Ovary (tissue), 9 donors: ENCODE data around the gene LGR5. TPM values are rescaled to one million over a fixed set of nuclear protein-coding genes. Genes with fewer than 3 reads are reported as not detected.

Experiments
- DNase-seq, 5 donors: peaks; one replicate each; pipeline ENCODE4 v3.0.0-alpha.2; 2019 to 2020
- H3K27ac ChIP-seq, 2 donors: fragments of 200-600 bp; one replicate each; pipeline versions ENCODE4 v1.5.1 to v1.8.0; 2019 to 2022
- H3K27me3 ChIP-seq: fragments of 200-600 bp; one replicate; pipeline ENCODE4 v1.8.0; 2022
- H3K36me3 ChIP-seq: fragments of 200-600 bp; sonication (generic); one replicate; pipeline ENCODE4 v1.5.1; 2019
- H3K4me1 ChIP-seq: one replicate; pipeline ENCODE4 v1.8.1; 2013; ENCODE audit warnings: mild to moderate bottlenecking, moderate library complexity; ENCODE audit not compliant: insufficient read depth
- H3K4me3 ChIP-seq: fragments of 200-600 bp; sonication (generic); one replicate; pipeline ENCODE4 v1.5.1; 2017
- H3K9me3 ChIP-seq, 2 donors: fragments of 200-600 bp in 1 of 2; sonication (generic) in 1 of 2; one replicate each; pipeline versions ENCODE4 v1.5.1 to v1.8.1; 2013 to 2019; ENCODE audit warnings: mild to moderate bottlenecking in 1 of 2, moderate library complexity in 1 of 2
- CTCF ChIP-seq, 3 donors: fragments of 450-650 bp in 2 of 3; fragments of 200-600 bp in 1 of 3; IDR thresholded peaks; one replicate each; pipeline versions ENCODE4 v1.5.1 to v1.8.0; 2016 to 2022; ENCODE audit warnings: antibody characterized with exemption in 3 of 3, mild to moderate bottlenecking in 1 of 3
- EP300 ChIP-seq: sonication (generic); formaldehyde crosslinking; IDR thresholded peaks from one replicate; pipeline ENCODE4 v1.6.1; 2017; ENCODE audit warnings: antibody characterized with exemption
- POLR2A ChIP-seq: fragments of 450-650 bp; IDR thresholded peaks from one replicate; pipeline ENCODE4 v1.6.1; 2017; ENCODE audit warnings: antibody characterized with exemption, mild to moderate bottlenecking, moderate library complexity
- WGBS, 3 donors: extraction: QIAGEN DNeasy Blood & Tissue Kit in 1 of 3; methylation state at CpG; one replicate each; pipeline versions ENCODE4 v1.1.5 to v1.1.7; 2013 to 2017; 5-methylcytosine and 5-hydroxymethylcytosine counted together
- intact Hi-C, 4 donors: fragments of 100-400 bp; cut with DNase I; formaldehyde crosslinking; loops; one replicate each; pipeline versions ENCODE4 v1.11.0 to v1.15.1; 2022 to 2023
- polyA plus RNA-seq, 2 donors: library from polyadenylated mRNA; stranded (reverse); fragments of 200-250 nt in 1 of 2; fragments of 350-450 nt in 1 of 2; fragmentation: Illumina TruSeq in 1 of 2; extraction: RNeasy Lipid Tissue Mini Kit (QIAGEN cat#74804) in 1 of 2; gene quantifications; one replicate each; pipeline ENCODE4 v1.2.3, GENCODE V29; 2013 to 2014
- total RNA-seq, 7 donors: library from RNA; depleted of rRNA in 2 of 7; stranded (reverse); fragments of >200 nt in 2 of 7; fragmentation: NEBNext Ultra II Directional in 3 of 7; extraction: Animal tissue kit (Norgen Biotek cat#: 25700) in 3 of 7; gene quantifications; one replicate each; pipeline versions ENCODE4 v1.1.0 to v1.2.4, GENCODE V29; 2016 to 2023
- donor health status: DM: no; HTN: no; CAD: no; lungs with moderate emphysema.
- donor health status: DM: no; HTN: no; CAD: no.
- donor health status: Bipolar disorder and iron deficiency.
- donor health status: DM: yes; HTN: yes; CAD: no.
- donor health status: DM: no; HTN: no; CAD: no.
- donor health status: DM: yes; HTN: yes; CAD: no.

The LGR5 gene
- total and polyA plus RNA-seq, 9 donors: 0.31 to 3.5 (median 0.84) TPM

DNA sequence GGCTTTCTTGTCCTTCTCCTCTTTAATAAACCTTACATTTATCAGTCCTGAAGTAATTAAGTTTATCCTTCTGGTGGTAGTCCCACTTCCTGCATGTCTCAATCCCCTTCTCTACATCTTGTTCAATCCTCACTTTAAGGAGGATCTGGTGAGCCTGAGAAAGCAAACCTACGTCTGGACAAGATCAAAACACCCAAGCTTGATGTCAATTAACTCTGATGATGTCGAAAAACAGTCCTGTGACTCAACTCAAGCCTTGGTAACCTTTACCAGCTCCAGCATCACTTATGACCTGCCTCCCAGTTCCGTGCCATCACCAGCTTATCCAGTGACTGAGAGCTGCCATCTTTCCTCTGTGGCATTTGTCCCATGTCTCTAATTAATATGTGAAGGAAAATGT, 144.8 kb downstream of the LGR5 start:
- H3K9me3 ChIP-seq: no peaks in the 10 kb centered on the region
- H3K27ac ChIP-seq: no peak overlapping the region
- no peak for TF ChIP-seq CTCF (IDR thresholded peaks at IDR 0.05)
- no peak for TF ChIP-seq POLR2A
- no peak for TF ChIP-seq EP300
- H3K4me3 ChIP-seq: no peak overlapping the region
- no peaks in the 10 kb centered on the region for H3K4me1 ChIP-seq
- 75 to 86% (median 84%) methylated on average over 3 of the region's 3 CpGs for WGBS, 3 donors
- no peaks in the 10 kb centered on the region for H3K36me3 ChIP-seq
- H3K27me3 ChIP-seq: no peaks in the 10 kb centered on the region
- no peak for DNase-seq
- intact Hi-C loops: no loop called here

DNA sequence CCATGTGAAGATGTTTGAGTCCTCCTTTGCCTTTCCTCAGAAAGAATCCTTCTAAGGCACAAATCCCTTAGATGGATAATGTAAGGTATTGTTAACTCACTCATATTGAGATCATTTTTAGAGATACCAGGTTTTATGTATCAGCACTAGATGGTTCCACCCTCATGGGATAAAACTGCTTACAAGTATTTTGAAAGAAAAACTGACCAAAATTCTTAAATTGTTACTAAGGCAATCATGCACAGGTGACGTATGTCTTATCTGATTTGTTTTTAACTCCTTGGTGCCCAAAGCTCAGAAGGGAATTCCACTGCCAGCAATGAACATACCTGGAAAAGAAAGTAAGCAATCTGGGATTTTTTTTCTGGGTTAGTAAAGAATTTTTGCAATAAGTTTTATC, 145.6 kb downstream of the LGR5 start:
- intact Hi-C loops: no loop called here
- WGBS, 3 donors: 22 to 39% (median 26%) methylated on average over 1 of the region's 1 CpG
- Histone ChIP-seq H3K36me3 (no peaks in the 10 kb centered on the region), H3K4me3 (no peak overlapping the region), H3K27ac (no peak overlapping the region), H3K4me1 (no peaks in the 10 kb centered on the region), H3K9me3 (no peaks in the 10 kb centered on the region), H3K27me3 (no peaks in the 10 kb centered on the region)
- no peak for TF ChIP-seq POLR2A
- no peak for TF ChIP-seq CTCF (IDR thresholded peaks at IDR 0.05)
- no peak for TF ChIP-seq EP300
- no peak for DNase-seq

- 81 to 90% (median 83%) methylated on average over 2 of the region's 2 CpGs for WGBS, 3 donors
- intact Hi-C loops: no loop called here
These were observed 147.4 kb downstream of the LGR5 start for GRCh38 chr12:71587012-71587411.

GRCh38 chr12:71589478-71589881, 149.9 kb downstream of the LGR5 start:
- H3K4me3 ChIP-seq: no peak overlapping the region
- H3K36me3 ChIP-seq: no peaks in the 10 kb centered on the region
- DNase-seq: no peak
- H3K27ac ChIP-seq: no peak overlapping the region
- H3K9me3 ChIP-seq: no peaks in the 10 kb centered on the region
- H3K27me3 ChIP-seq: no peaks in the 10 kb centered on the region
- TF ChIP-seq CTCF (IDR thresholded peaks at IDR 0.05): no peak
- no peak for TF ChIP-seq POLR2A
- TF ChIP-seq EP300: no peak
- intact Hi-C loops: no loop called here
- H3K4me1 ChIP-seq: no peaks in the 10 kb centered on the region
- WGBS, 3 donors: 56 to 82% (median 60%) methylated on average over 4 of the region's 4 CpGs

More at GRCh38 chr12:71587012-71587411, 147.4 kb downstream of the LGR5 start:
- TF ChIP-seq CTCF (IDR thresholded peaks at IDR 0.05): no peak
- TF ChIP-seq EP300: no peak
- no peak for TF ChIP-seq POLR2A
- DNase-seq: no peak
- H3K27me3 ChIP-seq: no peaks in the 10 kb centered on the region
- no peaks in the 10 kb centered on the region for H3K9me3 ChIP-seq
- no peaks in the 10 kb centered on the region for H3K4me1 ChIP-seq
- H3K4me3 ChIP-seq: no peak overlapping the region
- no peak overlapping the region for H3K27ac ChIP-seq
- H3K36me3 ChIP-seq: no peaks in the 10 kb centered on the region
